CD4-positive, alpha-beta memory T cell (primary cell): ENCODE data around the gene MPL. TPM values are rescaled to one million over a fixed set of nuclear protein-coding genes. Genes with fewer than 3 reads are reported as not detected.
"Not testable (repeated sequence)": the region's sequence is repeated elsewhere in the genome, so short reads cannot be mapped to it uniquely, and the experiment has no call there.

Source experiments
- CTCF ChIA-PET: fragments of 350-600 bp; sonication (Branson Sonifier 250); formaldehyde crosslinking; loops from one replicate; lab custom pipeline; 2021; ENCODE audit warnings: inconsistent platforms; ENCODE audit not compliant: partially characterized antibody; lab: Charles Lee
- POLR2A ChIA-PET: fragments of 350-600 bp; sonication (Branson Sonifier 250); formaldehyde crosslinking; loops from one replicate; lab custom pipeline; 2021; ENCODE audit not compliant: partially characterized antibody; lab: Charles Lee
- DNase-seq, 5 donors: peaks; one replicate each; pipeline versions ENCODE4 v3.0.0 to v3.0.0-alpha.2; 2020 to 2022; ENCODE audit warnings: mixed read lengths in 1 of 5
- H3K27ac ChIP-seq: one replicate; pipeline ENCODE4 v1.7.0; 2013; ENCODE audit warnings: low read depth, low read length
- H3K27me3 ChIP-seq: 2 replicates; pipeline ENCODE4 v1.7.0; 2013; ENCODE audit warnings: mild to moderate bottlenecking, low read length, moderate library complexity; ENCODE audit not compliant: insufficient read depth
- H3K36me3 ChIP-seq: 2 replicates; pipeline ENCODE4 v1.7.0; 2013; ENCODE audit warnings: mild to moderate bottlenecking, low read length, moderate library complexity; ENCODE audit not compliant: insufficient read depth
- H3K4me1 ChIP-seq: 2 replicates; pipeline ENCODE4 v1.7.0; 2013; ENCODE audit warnings: mild to moderate bottlenecking, low read length, moderate library complexity; ENCODE audit not compliant: insufficient read depth
- H3K4me3 ChIP-seq, 2 donors: one replicate each; pipeline ENCODE4 v1.7.0; 2013; ENCODE audit warnings: low read length in 2 of 2, mild to moderate bottlenecking in 1 of 2
- H3K9me3 ChIP-seq, 2 donors: one replicate each; pipeline ENCODE4 v1.7.0; 2013; ENCODE audit warnings: low read length in 2 of 2, control low read depth in 1 of 2; ENCODE audit not compliant: control insufficient read depth in 1 of 2
- H3K27ac Mint-ChIP-seq, 7 donors: one replicate each; pipeline ENCODE4 v1.8.0; 2020 to 2021; ENCODE audit warnings: mixed read lengths in 7 of 7, mild to moderate bottlenecking in 6 of 7, inconsistent platforms in 3 of 7, moderate library complexity in 3 of 7
- H3K27me3 Mint-ChIP-seq, 2 donors: one replicate each; pipeline ENCODE4 v1.8.0; 2020 to 2021; ENCODE audit warnings: mixed read lengths in 2 of 2
- H3K36me3 Mint-ChIP-seq, 2 donors: one replicate each; pipeline ENCODE4 v1.8.0; 2020 to 2021; ENCODE audit warnings: mixed read lengths in 2 of 2, inconsistent platforms in 1 of 2, mild to moderate bottlenecking in 1 of 2
- H3K4me1 Mint-ChIP-seq, 4 donors: one replicate each; pipeline ENCODE4 v1.8.0; 2020 to 2021; ENCODE audit warnings: mixed read lengths in 4 of 4, mild to moderate bottlenecking in 1 of 4
- H3K4me3 Mint-ChIP-seq, 8 donors: one replicate each; pipeline ENCODE4 v1.8.0; 2020 to 2021; ENCODE audit warnings: mixed read lengths in 8 of 8, mild to moderate bottlenecking in 7 of 8, moderate library complexity in 6 of 8, inconsistent platforms in 3 of 8
- H3K9me3 Mint-ChIP-seq, 8 donors: one replicate each; pipeline ENCODE4 v1.8.0; 2020 to 2021; ENCODE audit warnings: mixed read lengths in 8 of 8, mild to moderate bottlenecking in 5 of 8, inconsistent platforms in 3 of 8, moderate library complexity in 1 of 8
- intact Hi-C: fragments of 100-400 bp; cut with micrococcal nuclease; formaldehyde crosslinking; loops from one replicate; pipeline ENCODE4 v1.15.1; 2023
- polyA plus RNA-seq, 2 donors: library from polyadenylated mRNA; unstranded; fragments of 300-500 nt; fragmentation: Illumina TruSeq; gene quantifications; one replicate each; pipeline ENCODE4 v1.2.3, GENCODE V29; 2021
- total RNA-seq, 2 experiments: library from RNA; stranded (reverse); gene quantifications; one replicate each; pipeline ENCODE4 v1.2.3, GENCODE V29; 2021

MPL gene
- total and polyA plus RNA-seq, 4 experiments from 2014 or later: not detected

DNA sequence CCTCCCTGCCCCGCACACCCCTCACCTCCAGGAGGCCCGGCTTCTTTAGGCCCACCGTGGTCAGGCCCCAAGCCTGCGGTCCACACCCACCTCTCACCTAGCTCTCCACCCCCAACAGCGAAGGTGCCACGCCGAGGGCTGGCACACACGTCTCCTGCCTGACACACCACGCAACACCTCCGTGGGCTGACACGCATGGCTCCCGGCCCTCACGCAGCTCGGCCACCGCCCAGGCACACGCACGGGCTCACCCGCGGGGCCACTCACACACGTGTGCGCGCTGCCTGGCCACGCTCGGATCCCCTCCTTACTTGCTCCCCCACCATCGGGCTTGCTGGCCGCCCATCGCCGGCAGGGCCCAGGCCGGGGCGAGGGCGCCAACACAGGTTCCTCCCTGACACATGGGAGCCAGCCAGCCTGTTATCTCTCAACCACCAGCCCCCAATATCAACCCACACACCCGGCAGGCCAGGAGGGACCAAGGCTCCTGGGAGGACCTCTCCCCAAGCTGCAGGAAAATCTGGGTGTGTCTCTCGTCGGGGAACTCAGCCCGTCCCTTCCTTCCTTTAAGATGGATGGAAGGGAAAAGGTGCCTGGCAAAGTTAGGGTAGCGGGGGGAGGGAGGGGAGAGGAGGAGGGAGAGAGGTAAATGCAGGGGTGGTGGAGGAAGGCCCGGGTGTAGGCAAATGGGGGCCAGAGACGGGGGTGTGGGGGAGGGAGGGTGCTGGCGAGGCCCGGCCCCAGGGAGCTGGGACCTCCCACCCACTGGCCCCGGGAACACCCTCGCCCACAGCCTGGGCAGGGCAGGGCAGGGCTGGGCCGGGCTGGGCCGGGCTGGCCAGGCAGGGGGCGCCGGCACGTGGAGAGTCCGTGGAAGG is 29.6 kb downstream of the MPL start:
- Mint-ChIP-seq H3K27me3 (no peaks in the 10 kb centered on the region), H3K27ac (peak overlapping the region; percentile 77 to 96 (median 91)), H3K36me3 (peaks cover 14 to 46% of the 10 kb centered on the region in 2 donors), H3K4me1 (peaks cover 25 to 51% (median 39%) of the 10 kb centered on the region in 4 donors), H3K4me3 (peak overlapping the region; percentile 82 to 94 (median 88)), H3K9me3 (no peaks in the 10 kb centered on the region)
- Histone ChIP-seq H3K27me3 (no peaks in the 10 kb centered on the region), H3K36me3 (peaks cover 27% of the 10 kb centered on the region), H3K27ac (peak overlapping the region; percentile 81), H3K9me3 (no peaks in the 10 kb centered on the region), H3K4me3 (peak overlapping the region; percentile 55 to 76), H3K4me1 (peaks cover 24% of the 10 kb centered on the region)
- ChIA-PET POLR2A (interaction anchor here (0.6 to 3.4 kb wide), 13 partner anchors 9 to 607 kb away, joined by 3 to 47 read pairs (median 9); partner anchors contain the start of genes CDC20, CFAP57, EBNA1BP2 and HYI), CTCF (interaction anchor here (1.0 to 2.7 kb wide), 4 partner anchors 9 to 23 kb away, joined by 3 to 15 read pairs (median 6); partner anchors contain the start of gene CDC20)
- intact Hi-C loops: loop anchor here (5.0 kb wide), 1 partner anchor 85 kb away; the partner anchor contains the start of gene HYI
- peak; percentile 32 to 59 (median 32) for DNase-seq

DNA sequence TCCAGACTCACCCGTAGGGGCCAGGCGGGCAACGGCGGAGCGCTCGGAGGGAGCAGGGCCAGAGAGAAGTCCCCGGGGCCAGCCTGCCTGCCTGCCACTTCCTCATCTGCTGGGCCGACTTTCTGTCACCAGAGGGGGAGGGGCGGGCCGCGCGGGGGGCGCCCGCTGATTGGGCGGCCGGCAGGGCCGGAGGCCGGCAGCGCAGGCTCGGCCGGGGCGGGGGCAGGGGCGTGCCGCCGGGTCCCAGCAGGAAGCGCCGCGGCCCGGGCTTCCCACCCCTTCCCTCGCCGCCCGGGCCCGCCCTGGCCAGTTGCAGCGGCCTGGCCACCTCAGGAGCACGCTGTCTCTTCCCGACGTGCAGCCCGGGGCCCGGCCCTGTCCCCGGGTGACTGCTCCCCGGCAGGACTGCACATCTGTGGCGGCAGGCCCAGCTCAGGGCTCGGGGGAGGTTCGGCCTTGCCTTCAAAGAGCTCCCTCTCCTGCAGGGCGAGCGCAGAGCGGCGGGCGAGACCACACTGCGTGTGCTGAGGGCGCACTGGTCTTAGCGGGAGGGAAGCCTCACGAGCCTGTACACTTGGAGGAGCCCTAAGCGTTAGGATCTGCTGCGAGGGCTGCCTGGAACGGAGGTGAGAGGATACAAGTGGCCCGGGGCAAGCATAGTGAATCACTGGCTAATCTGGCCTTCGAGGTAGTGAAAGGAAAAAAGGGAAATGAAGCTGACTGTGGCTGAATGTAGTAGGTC is 30.5 kb downstream of the MPL start, which contains the start of gene ELOVL1:
Gene ELOVL1 (minus strand): TSS at position 108 of the 742 bp plus-strand sequence. CDS start 2,402 bp downstream, outside the sequence.
- H3K36me3 ChIP-seq: peaks cover 24% of the 10 kb centered on the region
- H3K9me3 ChIP-seq: no peaks in the 10 kb centered on the region
- POLR2A ChIA-PET: interaction anchor here (0.9 to 3.4 kb wide), 12 partner anchors 10 to 1264 kb away, joined by 3 to 47 read pairs (median 10); partner anchors contain the start of genes CDC20, CFAP57, EBNA1BP2 and HYI
- Mint-ChIP-seq H3K36me3 (peaks cover 11 to 40% of the 10 kb centered on the region in 2 donors), H3K9me3 (no peaks in the 10 kb centered on the region), H3K4me3 (peak within 1 kb of the TSS; percentile 87 to 94 (median 90)), H3K27me3 (no peaks in the 10 kb centered on the region), H3K4me1 (peaks cover 25 to 51% (median 38%) of the 10 kb centered on the region in 4 donors), H3K27ac (peak within 1 kb of the TSS; percentile 87 to 96 (median 93))
- H3K4me3 ChIP-seq: peak within 1 kb of the TSS; percentile 68 to 76
- CTCF ChIA-PET: interaction anchor here (0.7 to 2.7 kb wide), 8 partner anchors 10 to 141 kb away, joined by 3 to 15 read pairs (median 4); partner anchors contain the start of gene CDC20
- intact Hi-C loops: loop anchor here (1.0 to 5.0 kb wide), 6 partner anchors 10 to 196 kb away; partner anchors contain the start of genes CDC20, CFAP57, EBNA1BP2 and HYI
- peak; percentile 70 to 82 (median 74) for DNase-seq
- peak within 1 kb of the TSS; percentile 81 for H3K27ac ChIP-seq
- peaks cover 24% of the 10 kb centered on the region for H3K4me1 ChIP-seq
- no peaks in the 10 kb centered on the region for H3K27me3 ChIP-seq

DNA sequence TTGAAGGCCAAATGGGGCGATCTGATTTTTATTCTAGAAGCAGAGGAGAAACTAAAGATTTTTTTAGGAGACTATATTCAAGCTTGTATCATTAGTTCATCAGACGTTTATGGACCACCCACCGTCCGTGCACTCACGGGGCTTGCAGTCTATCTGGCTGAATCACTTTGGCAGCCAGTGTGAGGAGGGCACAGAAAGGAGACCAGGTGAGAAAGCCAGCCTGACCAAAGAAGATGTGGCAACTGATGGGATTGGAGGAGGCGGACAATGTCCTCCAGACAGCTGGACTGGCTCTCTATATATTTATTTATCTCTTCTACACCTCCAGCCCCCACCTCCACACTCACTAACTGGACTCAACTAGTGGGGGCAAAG is 31.0 kb downstream of the MPL start:
- Mint-ChIP-seq H3K9me3 (no peaks in the 10 kb centered on the region), H3K27me3 (no peaks in the 10 kb centered on the region), H3K27ac (peak overlapping the region; percentile 73 to 93 (median 90)), H3K4me3 (peak overlapping the region; percentile 87 to 94 (median 90)), H3K4me1 (peaks cover 25 to 51% (median 38%) of the 10 kb centered on the region in 4 donors), H3K36me3 (peaks cover 9 to 37% of the 10 kb centered on the region in 2 donors)
- H3K4me3 ChIP-seq: peak overlapping the region; percentile 68 to 71
- no peak for DNase-seq
- H3K36me3 ChIP-seq: peaks cover 18% of the 10 kb centered on the region
- peaks cover 24% of the 10 kb centered on the region for H3K4me1 ChIP-seq
- peak overlapping the region; percentile 81 for H3K27ac ChIP-seq
- H3K9me3 ChIP-seq: no peaks in the 10 kb centered on the region
- ChIA-PET POLR2A (interaction anchor here (0.9 to 3.4 kb wide), 11 partner anchors 9 to 1263 kb away, joined by 3 to 47 read pairs (median 10); partner anchors contain the start of genes CDC20, CFAP57, EBNA1BP2 and HYI), CTCF (interaction anchor here (0.7 to 2.7 kb wide), 8 partner anchors 10 to 142 kb away, joined by 3 to 15 read pairs (median 4); partner anchors contain the start of gene CDC20)
- H3K27me3 ChIP-seq: no peaks in the 10 kb centered on the region
- intact Hi-C loops: loop anchor here (1.0 to 5.0 kb wide), 6 partner anchors 10 to 196 kb away; partner anchors contain the start of genes CDC20, CFAP57, EBNA1BP2 and HYI

DNA sequence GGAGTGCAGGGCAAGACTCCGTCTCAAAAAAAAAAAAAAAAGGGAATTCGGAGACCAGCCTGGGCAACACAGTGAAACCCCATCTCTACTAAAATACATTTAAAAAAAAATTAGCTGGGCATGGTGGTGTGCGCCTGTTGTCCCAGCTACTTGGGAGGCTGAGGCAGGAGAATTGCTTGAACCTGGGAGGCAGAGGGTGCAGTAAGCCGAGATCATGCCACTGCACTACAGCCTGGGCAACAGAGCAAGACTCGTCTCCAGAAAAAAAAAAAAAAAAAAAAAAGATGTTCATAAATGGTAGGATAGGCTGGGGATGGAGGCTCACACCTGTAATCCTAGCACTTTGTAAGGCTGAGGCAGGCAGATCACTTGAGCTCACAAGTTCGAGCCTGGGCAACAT is 32.2 kb downstream of the MPL start:
- not testable (repeated sequence) for H3K36me3 ChIP-seq, H3K4me3 ChIP-seq, H3K9me3 ChIP-seq, H3K27me3 Mint-ChIP-seq, H3K27ac ChIP-seq, H3K27me3 ChIP-seq, H3K9me3 Mint-ChIP-seq, DNase-seq
- CTCF ChIA-PET: interaction anchor here (0.7 to 1.1 kb wide), 2 partner anchors 19 to 44 kb away, joined by 3 read pairs; no protein-coding TSS in a partner anchor
- Mint-ChIP-seq H3K4me3 (peak overlapping the region in 3 of 8 donors; percentile 15 to 31 (median 21)), H3K27ac (peak overlapping the region in 2 of 7 donors; percentile 18 to 25), H3K4me1 (peaks cover 25 to 51% (median 38%) of the 10 kb centered on the region in 4 donors), H3K36me3 (peaks cover 0 to 26% of the 10 kb centered on the region in 2 donors)
- intact Hi-C loops: loop anchor here (5.0 kb wide), 1 partner anchor 83 kb away; the partner anchor contains the start of gene HYI
- peaks cover 24% of the 10 kb centered on the region for H3K4me1 ChIP-seq
- POLR2A ChIA-PET: interaction anchor here (1.2 to 2.4 kb wide), 2 partner anchors 11 to 20 kb away, joined by 3 to 10 read pairs; partner anchors contain the start of gene CDC20

DNA sequence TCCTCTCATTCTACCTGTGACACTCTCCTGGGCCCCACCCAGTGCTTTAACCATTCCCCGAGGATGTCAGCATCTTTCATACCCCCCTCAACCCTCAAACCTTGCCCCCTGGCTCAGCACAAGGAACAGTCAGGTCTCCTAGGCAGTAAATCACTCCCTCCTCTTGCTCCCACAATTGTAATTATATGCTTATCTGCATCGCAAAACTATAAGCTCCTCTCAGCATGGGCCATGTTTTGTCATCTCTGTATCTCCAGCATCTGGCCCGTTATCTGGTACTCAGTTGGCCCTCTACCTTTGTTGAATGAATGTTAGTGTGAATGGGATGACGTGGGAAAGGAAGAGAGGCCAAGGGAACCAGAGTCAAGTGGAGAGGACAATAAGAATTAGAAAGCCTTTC is 32.9 kb downstream of the MPL start:
- ChIA-PET CTCF (interaction anchor here (0.7 to 1.1 kb wide), 2 partner anchors 18 to 43 kb away, joined by 3 read pairs; no protein-coding TSS in a partner anchor), POLR2A (interaction anchor here (1.2 to 2.4 kb wide), 2 partner anchors 12 to 20 kb away, joined by 3 to 10 read pairs; partner anchors contain the start of gene CDC20)
- Histone ChIP-seq H3K4me1 (peaks cover 23% of the 10 kb centered on the region), H3K27me3 (no peaks in the 10 kb centered on the region), H3K9me3 (no peaks in the 10 kb centered on the region), H3K4me3 (no peak overlapping the region), H3K36me3 (no peaks in the 10 kb centered on the region), H3K27ac (no peak overlapping the region)
- peaks cover 19 to 45% (median 34%) of the 10 kb centered on the region in 4 donors for H3K4me1 Mint-ChIP-seq
- no peak for DNase-seq
- peaks cover 0 to 20% of the 10 kb centered on the region in 2 donors for H3K36me3 Mint-ChIP-seq
- H3K27ac Mint-ChIP-seq: peak overlapping the region in 5 of 7 donors; percentile 9 to 86 (median 69)
- no peaks in the 10 kb centered on the region for H3K9me3 Mint-ChIP-seq
- H3K4me3 Mint-ChIP-seq: peak overlapping the region in 3 of 8 donors; percentile 28 to 59 (median 55)
- no peaks in the 10 kb centered on the region for H3K27me3 Mint-ChIP-seq
- intact Hi-C loops: no loop called here

DNA sequence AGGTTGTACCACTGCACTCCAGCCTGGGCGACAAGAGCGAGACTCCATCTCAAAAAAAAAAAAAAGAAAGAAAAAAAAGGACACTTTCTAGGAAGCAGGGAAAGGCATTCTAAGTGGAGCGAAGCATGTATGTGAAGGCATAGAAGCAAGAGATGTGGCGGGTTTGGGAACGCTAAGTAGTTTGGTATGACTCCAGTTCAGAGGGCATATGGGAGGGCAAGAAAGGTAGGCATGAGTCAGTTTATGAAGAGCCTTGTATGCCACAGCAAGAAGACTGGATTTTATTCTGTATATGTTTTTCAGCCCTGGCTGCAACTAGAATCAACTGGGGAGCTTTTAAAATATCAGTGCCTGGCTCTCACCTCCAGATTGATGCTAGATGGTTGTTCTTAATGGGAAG is 34.6 kb downstream of the MPL start:
- H3K4me1 ChIP-seq: peaks cover 7% of the 10 kb centered on the region
- intact Hi-C loops: no loop called here
- no peaks in the 10 kb centered on the region for H3K27me3 Mint-ChIP-seq
- H3K9me3 Mint-ChIP-seq: no peaks in the 10 kb centered on the region
- H3K4me3 ChIP-seq: no peak overlapping the region
- no peaks in the 10 kb centered on the region for H3K36me3 ChIP-seq
- H3K4me3 Mint-ChIP-seq: no peak overlapping the region
- no peaks in the 10 kb centered on the region for H3K9me3 ChIP-seq
- peaks cover 0 to 13% of the 10 kb centered on the region in 2 donors for H3K36me3 Mint-ChIP-seq
- H3K27me3 ChIP-seq: no peaks in the 10 kb centered on the region
- no peak overlapping the region for H3K27ac ChIP-seq
- ChIA-PET POLR2A (interaction anchor here (0.6 to 0.9 kb wide), 2 partner anchors 23 to 42 kb away, joined by 3 read pairs; no protein-coding TSS in a partner anchor), CTCF (interaction anchor here (0.8 kb wide), 1 partner anchor 14 kb away, joined by 3 read pairs; the partner anchor contains the start of gene CDC20)
- DNase-seq: no peak
- peaks cover 16 to 31% (median 22%) of the 10 kb centered on the region in 4 donors for H3K4me1 Mint-ChIP-seq
- no peak overlapping the region for H3K27ac Mint-ChIP-seq
